GM19455 (cell line): Measurements from ENCODE around the gene FGF10.

Experiments
- ATAC-seq: cut with Tn5 transposase; IDR thresholded peaks from one replicate; pipeline ENCODE4 v1.9.1; 2021; ENCODE audit not compliant: unreplicated experiment

The FGF10 gene

GRCh38 chr5:44260793-44261192 lies 128.4 kb downstream of the FGF10 start:
- no peak for ATAC-seq

- no peak for ATAC-seq
Measured at GRCh38 chr5:44257653-44258365, 131.4 kb downstream of the FGF10 start.

GRCh38 chr5:44257221-44257620 lies 132.0 kb downstream of the FGF10 start:
- no peak for ATAC-seq
